NT2/D1 (cell line): ENCODE measurements around the gene TAOK1.
"Not testable (repeated sequence)": the region's sequence is repeated elsewhere in the genome, so short reads cannot be mapped to it uniquely, and the experiment has no call there.

Source experiments
- DNase-seq: peaks from one replicate; pipeline ENCODE4 v3.0.0-alpha.2; 2011; ENCODE audit warnings: low read depth, low spot score
- H3K27me3 ChIP-seq: 2 replicates; pipeline ENCODE4 v1.6.0; 2011; ENCODE audit warnings: mild to moderate bottlenecking; ENCODE audit not compliant: insufficient read length, insufficient read depth
- H3K36me3 ChIP-seq: 2 replicates; pipeline ENCODE4 v1.6.1; 2011; ENCODE audit warnings: mild to moderate bottlenecking, low read length, mixed read lengths; ENCODE audit not compliant: insufficient read depth, insufficient read length
- H3K4me1 ChIP-seq: 2 replicates; pipeline ENCODE4 v1.5.1; 2011; ENCODE audit not compliant: insufficient read depth, insufficient read length
- H3K4me3 ChIP-seq: 2 replicates; pipeline ENCODE4 v1.5.1; 2011; ENCODE audit warnings: low read depth; ENCODE audit not compliant: insufficient read length
- H3K9ac ChIP-seq: 2 replicates; pipeline ENCODE4 v1.6.0; 2011; ENCODE audit warnings: low read depth; ENCODE audit not compliant: insufficient read length
- H3K9me3 ChIP-seq: 2 replicates; pipeline ENCODE4 v1.5.1; 2011; ENCODE audit warnings: mild to moderate bottlenecking, low read length; ENCODE audit not compliant: insufficient read depth
- SUZ12 ChIP-seq: IDR thresholded peaks from 2 replicates; pipeline ENCODE4 v1.6.1; 2011; ENCODE audit not compliant: insufficient read length, insufficient read depth; ENCODE audit errors: extremely low read depth
- YY1 ChIP-seq: IDR thresholded peaks from 2 replicates; pipeline ENCODE4 v1.6.1; 2011; ENCODE audit not compliant: insufficient read length, insufficient read depth
- ZNF274 ChIP-seq: IDR thresholded peaks from 2 replicates; pipeline ENCODE4 v1.6.1; 2011; ENCODE audit warnings: mild to moderate bottlenecking, low read depth, low read length

TAOK1 gene

GRCh38 chr17:29389982-29390850, at the start of gene TAOK1:
TSS of gene TAOK1 (plus strand) at chr17:29390363. CDS start at chr17:29451549, 61,186 bp downstream.
- no peaks in the 10 kb centered on the region for H3K36me3 ChIP-seq
- peak; percentile 94 for DNase-seq

GRCh38 chr17:29341726-29342125, 48.4 kb upstream of the TAOK1 start:
- H3K36me3 ChIP-seq = no peaks in the 10 kb centered on the region
- H3K4me1 ChIP-seq = no peaks in the 10 kb centered on the region
- TF ChIP-seq ZNF274 (no peak), YY1 (no peak)
- no peaks in the 10 kb centered on the region for H3K27me3 ChIP-seq
- H3K9me3 ChIP-seq = no peaks in the 10 kb centered on the region
- no peak overlapping the region for H3K9ac ChIP-seq
- H3K4me3 ChIP-seq = no peak overlapping the region
- DNase-seq = no peak

More at GRCh38 chr17:29389982-29390850, at the start of gene TAOK1:
- no peaks in the 10 kb centered on the region for H3K4me1 ChIP-seq
- H3K4me3 ChIP-seq = peak within 1 kb of the TSS; percentile 83
- H3K9ac ChIP-seq = peak within 1 kb of the TSS; percentile 89
- no peaks in the 10 kb centered on the region for H3K27me3 ChIP-seq
- no peaks in the 10 kb centered on the region for H3K9me3 ChIP-seq
- TF ChIP-seq SUZ12 (no peak), YY1 (peak; percentile 8), ZNF274 (no peak)

- TF ChIP-seq ZNF274 = no peak
- TF ChIP-seq YY1 = no peak
- no peak for TF ChIP-seq SUZ12
- Histone ChIP-seq H3K27me3 (no peaks in the 10 kb centered on the region), H3K9ac (no peak overlapping the region), H3K36me3 (no peaks in the 10 kb centered on the region), H3K4me3 (no peak overlapping the region), H3K9me3 (no peaks in the 10 kb centered on the region), H3K4me1 (no peaks in the 10 kb centered on the region)
- DNase-seq = no peak
Measured at GRCh38 chr17:29342158-29342765, 47.9 kb upstream of the TAOK1 start.

GRCh38 chr17:29344201-29344856, 45.8 kb upstream of the TAOK1 start:
- TF ChIP-seq SUZ12 = no peak
- TF ChIP-seq YY1 = no peak
- TF ChIP-seq ZNF274 = no peak
- DNase-seq = no peak
- H3K27me3 ChIP-seq = no peaks in the 10 kb centered on the region
- H3K9ac ChIP-seq = no peak overlapping the region
- no peaks in the 10 kb centered on the region for H3K36me3 ChIP-seq
- H3K4me1 ChIP-seq = no peaks in the 10 kb centered on the region
- H3K9me3 ChIP-seq = no peaks in the 10 kb centered on the region
- no peak overlapping the region for H3K4me3 ChIP-seq

- H3K9me3 ChIP-seq = no peaks in the 10 kb centered on the region
- H3K27me3 ChIP-seq = no peaks in the 10 kb centered on the region
- no peaks in the 10 kb centered on the region for H3K36me3 ChIP-seq
- TF ChIP-seq YY1 (no peak), ZNF274 (no peak), SUZ12 (no peak)
- DNase-seq = no peak
- H3K4me3 ChIP-seq = no peak overlapping the region
- no peak overlapping the region for H3K9ac ChIP-seq
- no peaks in the 10 kb centered on the region for H3K4me1 ChIP-seq
Measured at GRCh38 chr17:29345066-29345465, 45.1 kb upstream of the TAOK1 start.

- H3K9me3 ChIP-seq, H3K4me1 ChIP-seq, H3K4me3 ChIP-seq, H3K27me3 ChIP-seq, DNase-seq, H3K36me3 ChIP-seq, H3K9ac ChIP-seq: not testable (repeated sequence)
Measured at GRCh38 chr17:29345470-29345869, 44.7 kb upstream of the TAOK1 start.

- no peaks in the 10 kb centered on the region for H3K4me1 ChIP-seq
- H3K4me3 ChIP-seq = no peak overlapping the region
- DNase-seq = no peak
- no peak overlapping the region for H3K9ac ChIP-seq
- H3K27me3 ChIP-seq = no peaks in the 10 kb centered on the region
- H3K36me3 ChIP-seq = no peaks in the 10 kb centered on the region
- H3K9me3 ChIP-seq = no peaks in the 10 kb centered on the region
- TF ChIP-seq YY1 (no peak), ZNF274 (no peak), SUZ12 (no peak)
Measured at GRCh38 chr17:29346462-29346861, 43.7 kb upstream of the TAOK1 start.
